HUES48 (cell line): ENCODE measurements around the gene YPEL1.

Experiments used
- H3K27ac ChIP-seq: one replicate; pipeline ENCODE4 v1.7.0; 2013; ENCODE audit warnings: low read depth, low read length, inconsistent platforms
- H3K27me3 ChIP-seq: 2 replicates; pipeline ENCODE4 v1.6.1; 2013; ENCODE audit warnings: mild to moderate bottlenecking, low read length; ENCODE audit not compliant: control insufficient read depth, insufficient read depth
- H3K36me3 ChIP-seq: 2 replicates; pipeline ENCODE4 v1.6.1; 2013; ENCODE audit warnings: low read length; ENCODE audit not compliant: control insufficient read depth, insufficient read depth
- H3K4me1 ChIP-seq: 2 replicates; pipeline ENCODE4 v1.6.1; 2013; ENCODE audit warnings: mild to moderate bottlenecking, low read length; ENCODE audit not compliant: control insufficient read depth, insufficient read depth
- H3K4me3 ChIP-seq: 2 replicates; pipeline ENCODE4 v1.5.1; 2013; ENCODE audit warnings: mild to moderate bottlenecking, low read depth, low read length
- H3K9ac ChIP-seq: 2 replicates; pipeline ENCODE4 v1.6.1; 2013; ENCODE audit warnings: mild to moderate bottlenecking, low read depth, low read length, moderate library complexity
- H3K9me3 ChIP-seq: 2 replicates; pipeline ENCODE4 v1.6.1; 2013; ENCODE audit warnings: low read length; ENCODE audit not compliant: control insufficient read depth, insufficient read depth

The YPEL1 gene, protein sequence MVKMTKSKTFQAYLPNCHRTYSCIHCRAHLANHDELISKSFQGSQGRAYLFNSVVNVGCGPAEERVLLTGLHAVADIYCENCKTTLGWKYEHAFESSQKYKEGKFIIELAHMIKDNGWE

DNA sequence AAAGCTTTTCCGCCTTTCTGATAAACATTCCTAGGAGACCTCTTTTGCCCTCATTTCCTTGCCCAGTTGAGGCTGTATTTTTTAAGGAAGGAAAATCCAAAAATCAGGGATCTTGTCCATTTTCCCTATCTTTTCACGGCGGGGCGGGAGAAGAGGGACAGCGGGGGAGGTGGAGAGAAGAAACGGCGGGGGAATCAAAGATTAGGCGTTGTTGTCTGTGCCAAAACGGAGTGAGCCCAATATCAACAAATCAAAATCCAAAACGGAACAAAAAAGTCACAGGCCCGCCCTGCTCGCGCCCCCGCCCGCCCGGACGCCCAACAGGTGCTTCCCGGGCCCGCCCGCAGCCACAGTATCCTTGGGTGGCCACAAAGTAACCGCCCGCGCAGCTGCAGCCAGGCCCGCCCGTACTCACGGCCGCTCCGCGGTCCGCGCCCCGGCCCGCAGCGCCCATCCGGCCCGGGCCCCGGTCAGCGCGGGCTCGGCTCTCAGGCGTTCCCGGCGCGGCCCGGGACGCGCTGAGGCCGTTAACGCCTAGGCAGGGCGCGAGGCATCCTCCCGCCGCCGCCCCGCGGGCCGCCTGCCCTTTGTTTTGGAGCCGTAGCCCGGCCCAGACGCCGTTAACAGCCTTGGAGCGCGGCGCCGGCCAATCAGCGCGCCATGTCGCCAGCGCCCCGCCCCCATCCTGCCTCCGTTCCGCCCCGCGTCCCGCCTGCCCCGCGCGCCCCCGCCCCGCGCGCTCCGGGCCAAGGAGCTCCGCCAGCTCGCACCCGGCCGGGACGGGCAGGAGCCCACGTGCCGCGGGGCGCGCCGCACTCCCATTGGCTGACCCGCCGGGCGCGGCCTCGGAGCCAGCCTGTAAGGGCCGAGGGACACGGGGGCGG is at the start of gene YPEL1:
Gene YPEL1, minus strand, starts transcription at position 595 of the 884 bp plus-strand sequence. CDS start 25,050 bp downstream, outside the sequence.
- peak within 1 kb of the TSS; percentile 82 for H3K27ac ChIP-seq
- no peaks in the 10 kb centered on the region for H3K9me3 ChIP-seq
- peaks cover 7% of the 10 kb centered on the region; the same call in 1 of the 2 replicates for H3K4me1 ChIP-seq
- H3K36me3 ChIP-seq, result no peaks in the 10 kb centered on the region
- H3K4me3 ChIP-seq, result peak within 1 kb of the TSS; percentile 83
- peaks cover 20% of the 10 kb centered on the region for H3K27me3 ChIP-seq
- peak within 1 kb of the TSS; percentile 83 for H3K9ac ChIP-seq

DNA sequence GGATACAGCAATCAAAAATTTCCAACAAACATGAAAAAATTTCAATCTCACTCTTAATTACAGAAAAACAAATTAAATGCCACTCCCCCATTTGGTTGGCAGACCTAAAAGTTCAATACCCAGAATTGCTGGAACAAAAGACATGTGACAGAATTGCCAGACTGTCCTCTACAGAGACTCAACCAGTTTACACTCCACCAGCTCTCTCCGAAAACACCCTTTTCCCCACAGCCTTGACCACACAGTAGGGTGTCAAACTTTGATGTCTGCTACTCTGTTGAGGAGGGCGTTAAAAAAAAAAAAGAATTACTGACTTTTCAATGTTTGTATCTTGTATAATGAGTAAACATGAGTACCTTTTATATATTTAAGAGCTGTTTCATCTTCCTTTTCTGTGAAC is 44.7 kb upstream of the YPEL1 start:
- H3K36me3 ChIP-seq, result peaks cover 50% of the 10 kb centered on the region
- H3K9me3 ChIP-seq, result no peaks in the 10 kb centered on the region
- H3K4me3 ChIP-seq, result no peak overlapping the region
- no peak overlapping the region for H3K9ac ChIP-seq
- H3K27ac ChIP-seq, result no peak overlapping the region
- no peaks in the 10 kb centered on the region for H3K27me3 ChIP-seq
- H3K4me1 ChIP-seq, result no peaks in the 10 kb centered on the region

DNA sequence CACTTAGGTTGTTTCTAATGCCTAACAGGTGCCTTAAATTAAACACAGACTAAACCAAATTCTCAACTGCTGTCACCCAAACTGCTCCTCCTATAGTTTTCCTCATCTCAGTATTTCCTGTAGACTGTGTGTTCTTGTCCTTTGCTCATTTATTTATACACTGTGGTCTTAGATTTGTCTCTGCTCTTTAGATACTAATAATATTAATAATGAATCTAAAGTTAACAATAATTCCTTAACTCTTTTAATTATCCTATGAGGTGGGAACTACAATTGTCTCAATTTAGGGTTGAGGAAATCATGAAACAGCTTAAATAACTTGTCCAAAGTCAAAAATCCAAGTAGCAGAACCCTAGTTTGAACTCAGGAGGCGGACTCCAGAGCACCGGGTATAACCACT is 43.9 kb upstream of the YPEL1 start:
- Histone ChIP-seq H3K36me3 (peaks cover 42% of the 10 kb centered on the region), H3K4me3 (no peak overlapping the region), H3K27ac (no peak overlapping the region), H3K9me3 (no peaks in the 10 kb centered on the region), H3K9ac (no peak overlapping the region), H3K27me3 (no peaks in the 10 kb centered on the region), H3K4me1 (no peaks in the 10 kb centered on the region)

DNA sequence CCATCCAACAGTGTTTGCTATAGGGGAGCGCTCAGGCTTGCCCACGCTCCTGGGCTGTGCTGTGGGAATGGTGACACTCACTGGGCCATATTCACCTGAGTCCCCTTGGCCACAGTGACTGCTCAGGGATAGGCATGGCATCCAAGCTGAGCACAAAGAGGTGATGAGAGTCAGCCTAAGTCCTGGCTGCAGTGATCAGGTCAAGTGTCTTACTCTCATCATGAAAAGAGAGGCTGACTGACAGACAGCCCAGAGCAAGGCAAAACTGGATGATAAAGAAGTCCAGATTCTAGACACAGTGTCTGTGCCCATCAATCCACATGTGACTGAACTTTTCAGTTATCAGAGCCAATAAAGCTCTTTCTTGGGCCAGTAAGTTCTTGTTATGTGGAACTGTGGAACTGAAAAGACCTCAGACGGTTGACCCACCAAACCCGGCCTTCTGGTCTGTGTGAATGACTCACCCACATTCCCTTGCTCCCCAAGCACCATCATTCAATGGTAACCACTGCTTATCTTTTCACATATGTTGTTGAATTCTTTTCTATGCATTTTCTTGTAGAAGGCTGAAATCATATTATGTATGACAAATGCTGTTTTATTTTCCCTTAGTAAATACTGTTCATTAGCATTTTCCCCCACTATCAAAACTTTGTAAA is 43.2 kb upstream of the YPEL1 start:
- Histone ChIP-seq H3K9me3 (no peaks in the 10 kb centered on the region), H3K27me3 (no peaks in the 10 kb centered on the region), H3K4me3 (no peak overlapping the region), H3K36me3 (peaks cover 46% of the 10 kb centered on the region), H3K9ac (no peak overlapping the region), H3K4me1 (no peaks in the 10 kb centered on the region), H3K27ac (no peak overlapping the region)

DNA sequence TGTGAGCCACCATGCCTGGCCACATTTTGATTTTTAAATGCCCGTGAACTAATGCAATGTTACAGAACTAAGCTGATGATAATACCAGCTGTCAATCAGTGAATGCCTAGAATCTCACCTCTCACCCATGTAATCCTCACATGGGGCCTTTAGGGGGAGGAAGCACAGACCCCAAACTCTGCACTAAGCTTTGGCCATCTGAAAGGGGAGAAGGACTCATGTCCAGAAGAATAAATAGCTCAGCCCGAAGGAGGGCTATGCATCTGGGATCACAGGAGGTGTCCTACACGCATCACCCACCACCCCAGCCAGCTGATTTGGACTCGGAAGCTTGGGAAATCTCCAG is 36.0 kb upstream of the YPEL1 start:
- H3K27ac ChIP-seq, result no peak overlapping the region
- no peaks in the 10 kb centered on the region for H3K27me3 ChIP-seq
- no peak overlapping the region for H3K4me3 ChIP-seq
- no peaks in the 10 kb centered on the region for H3K9me3 ChIP-seq
- H3K9ac ChIP-seq, result no peak overlapping the region
- H3K4me1 ChIP-seq, result no peaks in the 10 kb centered on the region
- H3K36me3 ChIP-seq, result peaks cover 71% of the 10 kb centered on the region

DNA sequence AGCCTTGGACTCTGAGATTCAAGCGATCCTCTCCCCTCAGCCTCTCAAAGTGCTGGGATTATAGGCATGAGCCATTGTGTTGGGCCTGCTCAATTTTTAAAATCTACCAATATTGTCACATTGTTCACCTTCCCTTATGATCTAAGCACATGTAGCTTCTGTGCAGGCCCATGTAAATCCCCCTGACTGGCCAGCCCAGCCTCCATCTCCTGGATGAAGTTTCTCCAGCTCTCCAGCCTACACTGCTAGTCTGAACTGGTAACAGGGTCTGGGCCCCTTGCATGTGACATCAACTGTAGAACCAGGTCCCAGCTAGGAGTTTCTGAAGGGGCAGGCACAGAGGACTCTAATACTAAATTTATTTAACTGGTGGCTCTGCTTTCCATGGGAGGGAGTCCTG is 32.8 kb upstream of the YPEL1 start:
- H3K4me1 ChIP-seq, result no peaks in the 10 kb centered on the region
- H3K4me3 ChIP-seq, result no peak overlapping the region
- H3K27me3 ChIP-seq, result no peaks in the 10 kb centered on the region
- H3K27ac ChIP-seq, result no peak overlapping the region
- no peak overlapping the region for H3K9ac ChIP-seq
- no peaks in the 10 kb centered on the region for H3K9me3 ChIP-seq
- peaks cover 91% of the 10 kb centered on the region for H3K36me3 ChIP-seq

DNA sequence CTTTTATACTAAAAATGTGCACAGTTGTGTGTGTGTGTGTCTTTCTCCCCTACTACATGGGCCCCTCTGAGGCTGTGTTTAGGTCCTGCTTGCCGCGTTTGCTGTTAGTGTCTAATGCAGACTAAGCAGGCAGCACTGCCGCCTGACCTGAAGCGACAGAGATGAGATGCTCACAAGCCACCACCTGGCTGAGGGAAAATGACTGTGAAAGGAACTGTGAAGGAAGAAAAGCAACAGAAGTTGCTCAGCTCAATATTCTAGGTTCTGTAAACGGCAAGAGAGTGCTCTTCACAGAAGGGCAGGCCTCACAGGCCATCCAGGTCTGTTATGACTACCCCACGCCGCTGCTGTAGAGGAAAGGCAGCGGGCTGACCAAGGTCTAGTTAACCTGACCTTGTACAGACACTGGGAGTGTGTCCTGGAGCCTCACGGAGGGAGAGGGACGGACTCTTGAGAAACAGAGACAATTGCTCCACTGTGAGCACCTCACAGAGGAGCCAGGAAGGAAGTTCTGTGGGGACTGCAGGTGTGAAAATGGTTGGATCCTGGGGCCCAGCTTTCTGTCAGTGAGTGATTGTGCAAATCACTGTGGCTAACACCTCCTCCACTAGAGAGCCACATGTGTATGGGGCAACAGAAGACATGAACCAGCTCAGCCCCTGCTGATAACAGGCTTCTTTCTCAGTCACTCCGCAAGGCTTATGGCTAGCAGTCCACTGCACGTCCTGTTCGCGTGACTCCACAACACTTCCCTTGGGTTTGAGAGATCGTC is 31.3 kb upstream of the YPEL1 start:
- no peak overlapping the region for H3K27ac ChIP-seq

DNA sequence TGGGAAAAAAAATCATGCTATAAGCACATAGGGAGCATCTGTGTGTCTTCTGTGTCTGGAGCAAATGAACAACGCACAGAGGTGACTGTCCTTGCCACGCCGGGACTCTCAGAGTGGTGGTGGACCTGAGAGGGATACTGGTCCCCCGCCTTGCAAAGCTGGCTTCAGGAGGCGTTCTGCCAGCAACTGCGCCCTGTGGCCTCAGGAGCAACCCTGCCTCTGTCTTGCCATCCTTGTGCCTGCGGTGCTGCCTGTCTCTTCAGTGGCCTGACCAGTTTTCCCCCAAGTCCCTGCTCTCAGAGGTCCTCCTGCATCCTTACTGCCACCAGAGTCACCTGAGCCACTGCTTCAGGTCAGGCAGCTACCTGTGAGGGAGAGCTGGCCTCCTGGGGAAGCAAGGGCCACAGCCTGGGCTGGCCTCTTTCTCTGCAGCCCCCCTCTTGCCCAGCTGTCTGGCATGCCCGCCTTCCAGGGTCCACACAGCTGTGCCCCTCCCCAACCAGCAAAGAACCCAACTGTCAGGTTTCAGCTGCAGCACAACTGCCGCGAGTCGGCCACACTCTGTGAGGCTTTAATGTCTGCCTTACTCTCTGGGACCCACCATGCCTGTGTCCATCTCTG is 30.4 kb upstream of the YPEL1 start:
- H3K4me3 ChIP-seq, result no peak overlapping the region
- no peaks in the 10 kb centered on the region for H3K27me3 ChIP-seq
- peaks cover 93% of the 10 kb centered on the region for H3K36me3 ChIP-seq
- no peaks in the 10 kb centered on the region for H3K9me3 ChIP-seq
- H3K4me1 ChIP-seq, result no peaks in the 10 kb centered on the region
- no peak overlapping the region for H3K9ac ChIP-seq
- no peak overlapping the region for H3K27ac ChIP-seq

More for the DNA sequence above, 31.3 kb upstream of the YPEL1 start:
- no peak overlapping the region for H3K9ac ChIP-seq
- H3K9me3 ChIP-seq, result no peaks in the 10 kb centered on the region
- H3K4me1 ChIP-seq, result no peaks in the 10 kb centered on the region
- no peaks in the 10 kb centered on the region for H3K27me3 ChIP-seq
- no peak overlapping the region for H3K4me3 ChIP-seq
- H3K36me3 ChIP-seq, result peaks cover 93% of the 10 kb centered on the region

DNA sequence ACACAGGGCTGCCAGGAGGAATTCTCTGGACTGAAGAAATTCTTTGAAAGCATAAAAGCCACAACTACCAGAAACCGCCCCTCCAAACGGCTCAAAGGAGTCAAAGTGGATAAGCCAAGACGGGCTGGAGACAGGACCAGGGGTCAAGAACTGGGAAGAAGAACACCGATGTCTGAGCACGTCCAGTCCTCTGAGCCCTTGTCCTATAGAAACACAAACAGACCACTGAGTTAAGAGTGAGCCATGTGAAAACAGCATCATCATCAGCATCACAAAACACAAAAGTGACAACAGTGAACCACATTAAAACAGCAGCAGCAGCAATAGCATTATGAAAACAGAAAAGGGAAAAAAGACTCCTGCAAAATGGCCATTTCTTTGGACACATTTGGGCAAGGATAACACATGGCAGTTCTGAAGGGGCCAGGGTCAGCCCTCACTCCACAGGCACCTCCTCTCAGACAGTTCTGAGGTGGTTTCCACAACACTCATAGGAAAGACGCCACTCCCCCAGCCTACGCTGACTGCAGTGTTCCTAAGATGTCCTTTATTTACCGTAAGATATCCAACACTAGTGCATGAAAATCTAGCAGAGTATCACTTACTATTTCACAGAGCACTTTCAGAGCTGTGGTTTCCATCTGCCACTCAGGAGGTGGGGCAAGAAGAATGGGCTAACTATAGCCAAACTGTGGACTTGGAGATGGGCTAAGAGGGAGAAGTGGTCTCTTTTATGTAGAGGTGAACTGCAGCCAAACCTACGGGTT is 28.6 kb upstream of the YPEL1 start:
- H3K4me1 ChIP-seq, result no peaks in the 10 kb centered on the region
- no peaks in the 10 kb centered on the region for H3K27me3 ChIP-seq
- H3K4me3 ChIP-seq, result no peak overlapping the region
- H3K36me3 ChIP-seq, result peaks cover 87% of the 10 kb centered on the region
- H3K9ac ChIP-seq, result no peak overlapping the region
- no peak overlapping the region for H3K27ac ChIP-seq
- H3K9me3 ChIP-seq, result no peaks in the 10 kb centered on the region
